ENCODE measurements around the gene FCN1.

Gene FCN1

GRCh38 chr9:134913713-134914500, 3.8 kb downstream of the FCN1 start:
- no peak for DNase-seq

- DNase-seq = no peak
Observed at GRCh38 chr9:134913041-134913712, 4.5 kb downstream of the FCN1 start.

- DNase-seq = no peak
Observed at GRCh38 chr9:134912126-134912840, 5.4 kb downstream of the FCN1 start.

- no peak for DNase-seq
Observed at GRCh38 chr9:134909511-134910481, 7.9 kb downstream of the FCN1 start.

DNA sequence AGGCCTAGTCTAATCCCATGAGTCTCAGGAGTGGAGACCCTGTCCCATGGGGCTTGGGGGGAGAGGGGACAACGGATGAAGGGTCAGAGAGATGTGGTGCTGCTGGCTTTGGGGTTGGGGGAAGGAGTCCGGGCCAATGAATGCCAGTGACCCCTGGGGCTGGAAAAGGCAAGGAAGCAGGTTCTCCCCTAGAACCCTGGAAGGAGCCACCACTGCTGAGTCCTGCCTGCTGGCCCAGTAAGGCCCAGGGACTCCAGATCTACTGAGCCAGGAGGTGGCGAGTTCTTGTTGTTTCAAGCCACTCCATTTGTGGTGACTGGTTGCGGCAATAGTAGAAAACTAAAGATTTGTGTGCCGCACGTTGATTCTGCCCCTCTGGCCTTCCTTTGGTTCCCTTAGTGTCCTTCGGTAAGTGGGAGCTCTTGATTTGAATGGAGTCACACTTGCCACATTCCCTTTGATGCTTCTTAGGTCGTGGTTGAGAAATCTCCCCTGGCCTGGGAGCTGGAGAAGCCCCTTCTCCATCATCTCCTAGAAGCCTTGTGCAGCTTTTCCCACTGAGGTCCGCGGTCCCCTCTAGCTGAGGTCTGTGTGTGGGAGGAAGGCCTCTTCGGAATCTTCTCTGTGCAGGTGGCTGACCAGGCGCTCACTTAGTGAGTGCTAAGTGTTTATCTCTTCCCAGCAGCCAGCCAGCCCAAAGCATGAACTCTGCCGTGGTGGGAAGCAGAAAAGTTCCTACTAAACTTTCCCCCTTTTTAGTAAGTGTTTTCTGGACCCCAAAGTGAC, 9.0 kb downstream of the FCN1 start:
- no peak for DNase-seq

DNA sequence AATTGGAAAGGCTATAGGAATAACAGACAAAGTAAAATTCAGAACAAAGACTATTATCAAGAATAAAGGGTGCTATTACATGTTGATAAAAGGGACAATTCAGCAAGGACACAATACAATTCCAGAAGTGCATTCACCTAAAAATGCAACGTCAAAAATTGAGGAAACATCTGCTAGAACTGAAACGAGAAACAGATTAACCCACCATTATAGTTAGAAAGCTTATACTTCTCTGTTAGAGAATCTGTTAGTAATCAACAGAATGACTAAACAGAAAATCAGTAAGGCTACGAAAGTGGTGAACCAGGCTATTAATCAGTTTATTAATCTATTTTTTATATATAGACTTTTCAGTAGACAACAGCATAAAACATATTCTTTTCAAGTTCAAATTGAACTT, 14.8 kb downstream of the FCN1 start:
- DNase-seq = peak; percentile 13

DNA sequence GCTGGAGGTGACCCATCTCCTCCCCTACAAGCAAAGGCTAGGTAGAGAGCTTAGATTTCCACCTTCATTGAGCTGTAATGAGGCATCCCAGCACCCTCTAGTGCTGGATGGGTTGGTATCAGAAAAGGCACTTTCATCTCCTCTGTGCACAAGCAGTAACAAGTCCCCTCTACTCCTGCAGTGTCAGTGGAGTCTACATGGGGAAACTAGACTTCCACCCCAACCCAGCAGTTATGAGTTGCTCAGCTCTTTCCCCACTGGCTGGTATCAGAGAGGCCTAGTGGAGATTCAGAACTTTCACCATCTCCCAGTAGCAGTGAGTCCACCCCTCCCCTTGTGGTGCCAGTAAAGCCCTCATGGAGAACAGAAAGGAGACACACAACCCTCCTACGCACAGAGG, 17.9 kb downstream of the FCN1 start:
- no peak for DNase-seq

DNA sequence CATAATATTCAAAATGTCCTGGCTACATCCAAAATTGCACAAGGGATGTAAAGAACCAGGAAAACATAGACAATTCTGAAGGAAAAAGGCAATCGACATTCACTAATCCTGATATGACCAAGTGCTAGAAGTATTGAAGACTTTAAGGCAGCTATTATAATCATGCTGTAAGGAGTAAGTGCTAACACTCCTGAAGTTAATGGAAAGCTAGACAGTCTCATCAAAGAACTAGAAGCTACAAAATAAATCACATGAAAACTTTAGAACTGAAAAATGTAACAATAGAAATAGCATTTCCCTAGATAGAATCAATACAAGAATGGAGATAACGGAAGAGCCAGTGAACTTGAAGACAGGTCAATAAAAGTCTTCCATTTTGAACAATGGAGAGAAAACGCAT, 18.5 kb downstream of the FCN1 start:
- DNase-seq = no peak

- DNase-seq = no peak
Observed at GRCh38 chr9:134898319-134898718, 19.4 kb downstream of the FCN1 start.

GRCh38 chr9:134897584-134898170, 20.0 kb downstream of the FCN1 start:
- no peak for DNase-seq

DNA sequence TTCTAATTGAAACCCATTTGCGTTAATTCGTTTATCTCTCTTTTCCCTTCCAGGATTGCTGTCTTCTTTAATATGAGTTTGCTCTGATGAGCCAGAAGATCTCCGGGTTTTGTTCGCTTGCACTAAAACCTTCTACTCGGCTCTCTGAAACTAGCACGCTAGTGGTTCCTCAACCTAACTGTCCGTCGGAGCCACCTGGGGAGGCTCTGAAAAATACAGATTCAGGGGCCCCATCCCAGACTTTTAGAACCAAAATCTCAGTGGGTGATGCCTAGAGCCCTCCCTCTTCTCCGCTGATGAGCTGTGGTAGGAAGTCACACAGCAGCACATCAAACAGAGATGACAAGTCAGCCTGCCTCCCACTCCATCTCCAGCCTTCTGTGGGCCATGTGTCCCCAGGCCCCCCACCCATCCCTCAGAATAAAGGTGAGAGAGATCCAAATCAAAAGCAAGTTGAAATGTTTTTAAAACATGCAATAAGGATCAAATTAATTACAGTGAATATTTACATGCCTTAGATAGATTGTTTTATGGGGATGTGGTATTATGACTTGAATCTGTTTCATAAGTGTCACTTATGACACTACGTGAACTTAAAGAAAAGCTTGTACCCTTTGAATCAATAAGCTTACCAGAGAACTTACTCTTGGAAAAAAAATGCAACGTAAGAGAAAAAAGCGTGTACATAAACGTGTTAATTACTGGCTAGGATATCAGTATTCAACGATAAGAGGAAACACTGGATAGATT, 20.7 kb downstream of the FCN1 start:
- no peak for DNase-seq

- peak; percentile 51 for DNase-seq
Observed at GRCh38 chr9:134895908-134896833, 21.5 kb downstream of the FCN1 start.

DNA sequence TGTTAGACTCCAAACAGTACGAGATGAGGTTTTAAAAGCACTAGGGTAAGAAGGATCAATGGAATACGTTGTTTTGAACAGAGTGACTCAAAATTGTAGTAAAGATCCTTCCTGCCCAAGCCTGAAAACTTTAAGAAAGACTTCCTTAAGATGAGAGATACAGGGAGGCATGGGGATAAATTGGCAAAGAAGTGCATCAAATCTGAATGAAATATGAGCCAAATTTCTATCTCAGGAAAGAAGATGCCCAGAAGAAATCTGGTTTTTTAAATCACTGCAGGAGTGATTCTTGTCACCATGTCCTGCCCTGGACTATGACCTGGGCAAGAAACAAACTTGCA, 22.2 kb downstream of the FCN1 start:
- no peak for DNase-seq

DNA sequence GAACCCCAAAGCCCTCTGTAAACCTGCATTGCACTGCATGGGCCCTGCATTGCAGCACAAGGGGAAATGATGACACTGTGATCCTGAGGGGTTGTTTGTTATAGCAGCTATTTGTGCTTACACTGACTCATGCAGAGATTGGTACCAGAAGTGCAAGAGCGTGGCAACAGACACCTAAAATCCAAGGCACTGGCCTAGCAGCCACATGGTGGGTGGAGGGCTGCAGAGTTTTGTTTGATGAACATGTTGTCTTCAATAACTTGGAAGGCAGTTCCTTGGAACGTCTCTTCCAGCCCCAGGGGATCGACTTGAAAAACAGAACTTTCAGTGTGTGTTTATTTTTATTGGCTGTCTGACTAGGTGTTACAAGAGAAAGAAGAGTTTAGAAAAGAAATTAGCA, 22.6 kb downstream of the FCN1 start:
- DNase-seq = no peak

- DNase-seq = no peak
Observed at GRCh38 chr9:134894136-134894860, 23.4 kb downstream of the FCN1 start.

GRCh38 chr9:134892820-134893420, 24.8 kb downstream of the FCN1 start:
- DNase-seq = no peak

DNA sequence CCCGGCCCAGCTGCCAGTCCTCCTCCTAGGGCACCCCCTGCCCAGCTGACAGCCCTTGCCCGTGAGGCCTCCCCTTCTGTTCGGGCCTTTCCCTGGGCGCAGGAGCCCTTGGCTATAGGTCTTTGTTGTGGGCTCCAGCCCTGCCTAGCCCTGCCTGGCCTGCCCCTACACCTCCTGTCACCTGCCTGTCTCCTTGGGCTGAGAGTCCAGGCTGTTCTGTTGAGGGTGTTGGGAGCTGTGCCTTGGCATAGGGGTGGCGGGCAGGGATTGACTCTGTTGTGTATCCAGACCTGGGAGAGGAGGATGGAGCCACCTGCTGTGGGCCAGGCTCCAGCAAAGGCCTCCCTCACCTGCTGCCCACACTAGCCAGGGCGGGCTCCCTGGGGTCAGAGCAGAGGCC, 25.5 kb downstream of the FCN1 start:
- DNase-seq = no peak

GRCh38 chr9:134891713-134892112, 26.0 kb downstream of the FCN1 start:
- no peak for DNase-seq

GRCh38 chr9:134891053-134891452, 26.7 kb downstream of the FCN1 start:
- no peak for DNase-seq
